Measurements from ENCODE around the gene NCAPD3.
"Not testable (repeated sequence)": the region's sequence is repeated elsewhere in the genome, so short reads cannot be mapped to it uniquely, and the experiment has no call there.

NCAPD3 gene, protein sequence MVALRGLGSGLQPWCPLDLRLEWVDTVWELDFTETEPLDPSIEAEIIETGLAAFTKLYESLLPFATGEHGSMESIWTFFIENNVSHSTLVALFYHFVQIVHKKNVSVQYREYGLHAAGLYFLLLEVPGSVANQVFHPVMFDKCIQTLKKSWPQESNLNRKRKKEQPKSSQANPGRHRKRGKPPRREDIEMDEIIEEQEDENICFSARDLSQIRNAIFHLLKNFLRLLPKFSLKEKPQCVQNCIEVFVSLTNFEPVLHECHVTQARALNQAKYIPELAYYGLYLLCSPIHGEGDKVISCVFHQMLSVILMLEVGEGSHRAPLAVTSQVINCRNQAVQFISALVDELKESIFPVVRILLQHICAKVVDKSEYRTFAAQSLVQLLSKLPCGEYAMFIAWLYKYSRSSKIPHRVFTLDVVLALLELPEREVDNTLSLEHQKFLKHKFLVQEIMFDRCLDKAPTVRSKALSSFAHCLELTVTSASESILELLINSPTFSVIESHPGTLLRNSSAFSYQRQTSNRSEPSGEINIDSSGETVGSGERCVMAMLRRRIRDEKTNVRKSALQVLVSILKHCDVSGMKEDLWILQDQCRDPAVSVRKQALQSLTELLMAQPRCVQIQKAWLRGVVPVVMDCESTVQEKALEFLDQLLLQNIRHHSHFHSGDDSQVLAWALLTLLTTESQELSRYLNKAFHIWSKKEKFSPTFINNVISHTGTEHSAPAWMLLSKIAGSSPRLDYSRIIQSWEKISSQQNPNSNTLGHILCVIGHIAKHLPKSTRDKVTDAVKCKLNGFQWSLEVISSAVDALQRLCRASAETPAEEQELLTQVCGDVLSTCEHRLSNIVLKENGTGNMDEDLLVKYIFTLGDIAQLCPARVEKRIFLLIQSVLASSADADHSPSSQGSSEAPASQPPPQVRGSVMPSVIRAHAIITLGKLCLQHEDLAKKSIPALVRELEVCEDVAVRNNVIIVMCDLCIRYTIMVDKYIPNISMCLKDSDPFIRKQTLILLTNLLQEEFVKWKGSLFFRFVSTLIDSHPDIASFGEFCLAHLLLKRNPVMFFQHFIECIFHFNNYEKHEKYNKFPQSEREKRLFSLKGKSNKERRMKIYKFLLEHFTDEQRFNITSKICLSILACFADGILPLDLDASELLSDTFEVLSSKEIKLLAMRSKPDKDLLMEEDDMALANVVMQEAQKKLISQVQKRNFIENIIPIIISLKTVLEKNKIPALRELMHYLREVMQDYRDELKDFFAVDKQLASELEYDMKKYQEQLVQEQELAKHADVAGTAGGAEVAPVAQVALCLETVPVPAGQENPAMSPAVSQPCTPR (N-terminal part only)

DNA sequence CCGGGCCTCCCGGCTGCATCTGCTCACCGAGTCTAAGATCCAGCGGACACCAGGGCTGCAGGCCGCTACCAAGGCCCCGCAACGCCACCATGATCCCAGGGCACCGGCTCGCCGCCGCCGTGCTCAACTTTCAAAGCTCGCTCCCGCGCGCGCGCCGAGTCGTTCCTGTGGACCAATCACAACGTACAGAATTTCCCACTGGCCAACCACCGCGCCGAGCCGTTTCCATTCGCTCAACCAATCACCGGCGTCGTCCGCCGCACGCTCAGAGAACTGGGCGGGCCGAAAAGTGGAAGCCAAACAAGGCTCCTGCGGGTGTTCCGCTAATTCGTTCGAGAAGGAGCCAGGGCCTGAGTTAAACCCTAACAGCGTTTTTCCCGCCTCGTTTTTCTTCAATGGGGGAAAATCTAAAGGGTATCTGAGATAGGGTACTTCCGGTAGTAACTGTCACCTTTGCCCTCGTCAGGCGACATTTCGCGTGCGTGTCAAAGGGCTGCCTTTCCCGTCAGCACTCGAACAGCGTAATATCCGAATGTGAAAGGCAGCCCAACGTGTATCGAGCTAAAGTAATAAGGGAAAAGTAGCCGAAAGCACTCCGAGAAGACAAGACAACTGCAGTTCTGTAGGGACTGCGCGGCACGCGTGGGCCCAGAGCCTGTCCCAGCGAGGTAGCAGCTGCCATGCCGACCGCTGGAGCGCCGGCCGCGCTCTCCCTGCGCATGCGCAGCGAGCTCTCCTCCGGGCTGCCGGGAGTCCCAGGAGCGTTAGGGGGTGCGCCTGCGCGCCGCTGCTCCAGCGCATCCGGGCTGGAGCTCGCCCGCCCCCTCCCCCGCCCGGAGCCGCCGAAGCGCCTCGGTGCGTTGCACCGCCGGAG is at the start of gene NCAPD3, which contains the start of gene VPS26B:
Gene NCAPD3 (minus strand): TSS at position 132 of the 874 bp plus-strand sequence. CDS start 41 bp downstream, at position 91.
Gene VPS26B (plus strand): TSS at position 836 of the 874 bp plus-strand sequence. CDS start 452 bp downstream, outside the sequence.
- peak; percentile 97 for DNase-seq

DNA sequence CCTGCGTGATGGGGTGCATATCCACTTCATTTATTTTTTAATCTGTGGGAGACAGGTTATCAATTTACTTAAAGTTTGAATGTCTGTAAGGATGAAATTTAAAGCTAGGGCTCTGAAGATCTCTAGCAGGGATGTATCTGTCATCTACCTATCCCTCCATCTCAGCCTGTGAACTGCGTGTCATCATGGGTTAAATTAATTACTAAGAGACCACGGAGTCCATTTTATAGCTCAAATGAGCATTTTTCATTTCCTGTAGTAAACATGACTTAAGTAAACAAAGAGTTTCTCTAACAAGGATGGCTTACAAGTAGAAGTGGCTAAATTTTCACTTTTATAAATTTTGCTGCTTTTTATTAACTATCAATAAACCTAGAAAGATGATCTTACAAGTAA is 49.5 kb upstream of the NCAPD3 start:
- no peak for DNase-seq

DNA sequence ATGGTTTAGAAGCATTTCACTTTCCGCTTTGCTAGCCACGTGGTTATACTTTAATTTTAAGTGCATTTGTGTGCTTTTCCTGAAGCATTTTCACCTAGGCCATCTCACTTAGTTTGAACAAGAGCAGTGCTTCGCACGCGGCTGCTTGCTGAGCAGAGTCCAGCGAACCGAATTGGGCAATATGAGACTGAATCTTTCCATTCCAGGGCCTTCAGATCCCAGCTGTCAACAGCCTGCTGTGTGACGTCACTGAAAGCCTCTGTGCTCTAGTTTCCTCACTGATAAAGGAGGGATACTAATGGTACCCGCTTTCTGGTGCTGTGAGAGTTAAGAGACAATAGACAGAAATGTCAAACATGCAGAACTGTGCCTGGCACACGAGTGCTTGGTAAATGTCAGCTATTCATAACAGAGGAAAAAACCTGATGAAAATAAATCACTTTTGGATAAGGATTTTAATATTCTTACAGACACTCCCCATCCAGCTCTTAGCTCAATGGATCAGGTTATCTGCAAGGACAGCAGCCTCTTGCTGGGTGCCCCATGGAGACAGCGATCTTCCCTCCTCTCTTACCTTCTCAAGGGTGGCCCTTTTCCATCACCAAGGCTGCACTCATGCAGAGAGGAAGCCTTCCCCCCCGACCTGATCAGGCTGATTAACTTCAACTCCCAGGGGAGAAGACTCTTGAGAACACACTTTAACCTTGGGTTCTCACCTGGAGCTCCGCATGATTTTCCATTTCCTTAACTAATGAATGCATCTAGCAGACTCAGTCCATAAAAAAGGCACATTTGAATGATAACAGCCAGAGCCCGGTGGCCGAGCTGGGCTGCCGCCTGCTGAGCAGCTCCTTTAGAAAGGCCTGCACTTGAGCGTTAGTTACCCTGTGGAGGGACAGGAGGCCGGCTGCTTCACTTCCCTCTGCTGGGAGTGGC is 48.9 kb upstream of the NCAPD3 start:
- peak; percentile 41 for DNase-seq

DNA sequence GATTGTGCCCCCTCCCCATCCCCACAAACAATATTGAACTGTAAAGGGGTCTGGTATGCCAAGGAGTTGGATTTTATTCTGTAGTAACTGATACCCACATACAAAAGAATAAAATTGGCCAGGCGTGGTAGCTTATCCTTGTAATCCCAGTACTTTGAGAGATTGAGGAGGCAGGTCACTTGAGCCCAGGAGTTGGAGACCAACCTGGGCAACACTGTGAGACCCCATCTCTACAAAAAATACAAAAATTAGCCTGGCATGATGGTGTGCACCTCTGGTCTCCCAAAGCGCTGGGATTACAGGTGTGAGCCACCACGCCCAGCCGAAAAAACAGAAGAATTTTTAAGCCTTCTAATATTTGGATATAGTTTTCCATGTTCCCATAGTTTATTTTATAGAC is 48.2 kb upstream of the NCAPD3 start:
- no peak for DNase-seq

DNA sequence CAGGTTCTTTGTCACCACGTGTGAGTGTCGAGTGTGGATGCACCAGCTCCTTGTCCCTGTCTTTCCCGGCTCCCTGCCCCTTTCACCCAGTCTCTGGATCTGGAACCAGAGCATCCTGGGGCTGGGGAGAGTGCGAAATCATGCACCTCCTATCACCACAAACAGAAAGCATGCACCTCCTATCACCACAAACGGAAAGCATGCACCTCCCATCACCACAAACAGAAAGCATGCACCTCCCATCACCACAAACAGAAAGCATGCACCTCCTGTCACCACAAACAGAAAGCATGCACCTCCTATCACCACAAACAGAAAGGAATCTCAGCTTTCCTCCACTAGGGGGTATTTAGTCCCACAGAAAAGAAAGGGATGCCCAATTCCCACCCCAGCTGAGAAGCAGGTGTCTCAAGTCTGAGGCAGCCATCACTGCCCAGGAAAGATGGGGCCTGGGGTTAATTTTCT is 46.5 kb upstream of the NCAPD3 start:
- DNase-seq = peak; percentile 11

DNA sequence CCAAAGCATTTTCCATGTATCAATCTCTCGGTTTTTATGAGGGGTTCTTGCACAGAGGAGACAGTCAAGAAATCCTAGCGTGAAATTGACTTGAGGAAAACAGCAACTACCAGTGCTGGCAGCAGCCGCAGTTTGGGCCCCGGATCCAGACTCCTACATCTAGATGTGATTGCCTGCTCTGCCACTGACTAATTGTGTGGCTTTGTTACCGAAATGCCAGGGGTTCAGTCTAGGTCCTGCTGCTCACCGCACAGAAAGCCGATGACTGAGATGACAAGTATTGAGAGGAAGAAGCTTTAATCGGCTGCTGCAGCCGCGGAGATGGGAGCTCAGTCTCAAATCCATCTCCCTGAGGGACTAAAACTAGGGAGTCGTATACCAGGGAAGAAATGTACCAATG is 44.2 kb upstream of the NCAPD3 start:
- no peak for DNase-seq

DNA sequence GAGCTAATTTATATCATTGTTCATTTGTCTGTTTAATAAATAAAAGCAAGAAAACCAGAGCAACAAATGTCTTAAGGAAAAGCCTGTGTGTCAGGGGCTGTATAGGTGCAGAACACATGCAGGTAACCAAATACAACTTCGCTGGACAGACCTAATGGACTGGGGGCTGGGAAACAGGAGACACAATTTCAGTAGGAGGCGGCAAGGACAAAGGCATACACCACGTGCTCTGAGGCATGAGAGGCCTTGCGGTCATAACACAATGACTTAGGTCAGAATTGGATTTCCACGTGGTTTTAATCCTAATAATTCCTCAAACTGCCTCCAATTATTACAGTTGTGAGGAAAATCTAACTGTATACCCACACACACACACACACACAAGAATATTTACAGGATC is 43.7 kb upstream of the NCAPD3 start:
- no peak for DNase-seq

DNA sequence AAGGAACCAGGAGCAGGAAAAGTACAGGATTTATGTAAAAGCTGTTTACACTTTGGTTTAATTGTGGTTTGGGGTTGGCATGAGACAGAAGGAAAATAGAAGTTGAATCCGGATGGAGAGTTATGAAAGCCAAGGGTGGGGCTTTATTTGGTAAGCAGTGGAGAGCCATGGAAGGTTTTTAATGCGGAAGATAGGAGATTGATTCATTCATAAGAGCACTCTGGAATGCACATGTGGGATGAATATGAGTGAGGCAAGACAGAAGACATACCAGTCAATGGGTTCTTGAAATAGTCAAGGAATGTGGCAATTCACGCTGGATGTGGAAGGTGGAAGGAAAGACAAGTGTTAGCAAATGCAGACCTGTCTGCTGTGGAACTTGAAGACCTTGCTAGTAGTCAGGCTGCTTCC is 43.1 kb upstream of the NCAPD3 start:
- no peak for DNase-seq

DNA sequence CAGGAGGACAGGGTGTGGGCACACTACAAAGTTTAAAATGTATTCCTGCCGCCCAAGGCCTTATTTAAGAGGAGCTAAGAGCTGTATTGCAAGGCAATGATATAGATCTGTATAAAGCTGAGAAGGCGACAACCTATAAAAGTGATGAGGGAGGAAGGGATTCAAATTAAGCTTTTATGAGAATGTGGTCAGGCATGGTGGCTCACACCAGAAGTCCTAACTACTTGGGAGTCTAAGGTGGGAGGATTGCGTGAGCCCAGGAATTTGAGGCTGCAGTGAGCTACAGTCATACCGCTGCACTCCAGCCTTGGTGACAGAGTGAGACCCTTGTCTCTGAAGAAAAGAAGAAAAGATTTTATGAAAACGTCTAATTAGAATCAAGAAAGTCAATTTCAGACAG is 42.7 kb upstream of the NCAPD3 start:
- DNase-seq = no peak

DNA sequence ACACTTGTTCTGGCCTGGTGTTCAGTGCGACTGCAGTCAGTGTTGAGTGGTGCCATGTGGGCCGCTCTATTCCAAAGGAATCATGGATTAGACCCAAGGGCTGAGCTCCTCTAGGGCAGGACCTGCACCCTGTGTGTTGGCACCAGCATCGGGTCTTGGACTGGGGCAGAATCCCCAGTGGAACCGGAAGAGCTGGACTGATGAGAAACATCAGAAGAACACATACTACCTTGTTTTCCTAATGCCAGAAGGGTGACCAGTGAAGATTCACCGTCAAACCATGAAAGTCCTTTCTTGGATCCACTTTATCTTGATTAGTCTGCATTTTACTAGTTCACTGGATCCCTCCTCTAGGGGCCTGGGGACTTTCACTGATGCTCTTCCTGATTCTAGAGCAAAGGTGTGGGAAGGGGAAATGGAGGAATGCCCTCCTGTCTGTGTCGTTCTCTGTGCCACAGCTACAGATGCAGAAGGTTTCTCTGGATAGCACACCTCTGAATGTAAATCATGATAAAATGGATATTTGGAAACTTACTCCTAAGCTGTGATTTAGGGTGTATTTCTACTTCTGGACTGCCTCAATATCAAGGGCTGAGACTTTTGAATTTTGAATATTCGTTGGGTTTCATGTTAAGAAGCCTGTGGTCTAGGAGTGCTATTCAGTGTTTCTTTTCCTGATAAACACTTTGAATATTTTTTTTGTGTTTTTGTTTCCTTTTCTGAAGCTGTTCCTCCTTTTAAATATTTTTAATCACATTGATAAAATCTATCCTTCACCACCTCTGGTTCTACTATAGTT is 41.4 kb upstream of the NCAPD3 start:
- no peak for DNase-seq

DNA sequence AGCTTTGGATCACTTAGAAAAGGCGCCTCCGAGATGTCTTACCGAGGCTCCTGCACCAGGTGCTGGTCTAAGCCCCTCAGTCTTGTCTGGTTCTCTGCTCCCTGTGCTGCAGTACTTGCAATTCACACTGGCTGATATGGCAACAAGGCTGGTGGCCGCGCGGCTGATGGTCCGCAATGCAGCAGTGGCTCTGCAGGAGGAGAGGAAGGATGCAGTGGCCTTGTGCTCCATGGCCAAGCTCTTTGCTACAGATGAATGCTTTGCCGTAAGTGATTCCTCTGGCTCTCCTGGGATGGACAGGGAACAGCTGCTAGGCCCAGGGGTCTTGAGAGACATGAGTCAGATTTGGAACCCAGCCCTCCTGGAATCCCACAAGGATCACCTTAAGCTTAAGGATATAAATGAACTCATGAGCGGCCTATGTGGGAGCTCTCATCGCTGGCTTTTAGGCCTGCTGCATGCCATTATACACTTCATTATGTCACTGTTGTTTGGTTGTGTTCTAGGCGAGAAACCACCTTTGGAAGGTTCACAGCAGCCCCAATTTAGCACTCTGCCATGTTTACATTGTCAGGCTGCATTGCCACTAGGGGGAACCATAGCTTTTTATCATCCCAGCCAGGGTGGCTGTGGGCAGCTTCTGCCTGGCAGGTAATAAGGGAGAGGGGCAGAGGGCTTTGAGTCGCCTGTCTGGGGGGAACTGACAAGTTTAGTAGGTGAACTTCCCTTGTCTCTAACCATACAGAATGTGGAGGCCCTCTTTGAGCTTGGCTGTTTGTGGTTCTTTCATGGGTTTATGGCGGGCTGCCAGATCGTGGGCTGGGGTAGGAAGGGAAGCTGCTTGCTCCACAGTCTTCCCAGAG is 38.1 kb upstream of the NCAPD3 start:
- DNase-seq = peak; percentile 18

DNA sequence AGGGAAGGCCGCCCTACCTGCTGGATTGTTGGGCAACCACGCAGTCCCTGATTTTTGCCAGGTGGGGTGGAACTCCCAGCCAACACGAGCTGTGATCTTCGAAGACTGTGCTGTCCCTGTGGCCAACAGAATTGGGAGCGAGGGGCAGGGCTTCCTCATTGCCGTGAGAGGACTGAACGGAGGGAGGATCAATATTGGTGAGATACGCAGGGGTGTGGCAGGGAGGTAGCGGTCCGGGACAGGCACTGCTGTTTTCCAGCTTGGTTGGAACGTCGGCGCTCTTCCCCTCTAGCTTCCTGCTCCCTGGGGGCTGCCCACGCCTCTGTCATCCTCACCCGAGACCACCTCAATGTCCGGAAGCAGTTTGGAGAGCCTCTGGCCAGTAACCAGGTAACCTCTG is 37.2 kb upstream of the NCAPD3 start:
- DNase-seq = no peak

DNA sequence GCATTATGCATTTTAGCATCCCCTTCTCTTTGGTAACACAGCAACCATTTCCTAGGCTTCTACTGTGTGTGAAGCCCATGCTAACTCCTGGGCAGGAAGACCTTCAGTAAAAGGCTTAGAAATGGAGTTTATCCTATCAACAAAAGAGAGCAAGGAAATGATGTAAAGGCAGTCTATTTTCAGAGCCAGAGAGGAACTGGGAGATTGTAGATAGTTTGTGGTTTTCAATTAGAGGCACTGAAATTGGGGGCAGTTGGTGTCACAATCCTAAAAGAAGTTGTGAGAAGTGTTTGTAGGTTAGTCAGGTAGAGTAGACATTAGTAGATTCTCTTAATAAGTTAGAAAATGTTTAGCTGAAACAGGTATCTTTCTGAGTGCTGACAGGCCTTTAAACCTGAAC is 36.7 kb upstream of the NCAPD3 start:
- no peak for DNase-seq

DNA sequence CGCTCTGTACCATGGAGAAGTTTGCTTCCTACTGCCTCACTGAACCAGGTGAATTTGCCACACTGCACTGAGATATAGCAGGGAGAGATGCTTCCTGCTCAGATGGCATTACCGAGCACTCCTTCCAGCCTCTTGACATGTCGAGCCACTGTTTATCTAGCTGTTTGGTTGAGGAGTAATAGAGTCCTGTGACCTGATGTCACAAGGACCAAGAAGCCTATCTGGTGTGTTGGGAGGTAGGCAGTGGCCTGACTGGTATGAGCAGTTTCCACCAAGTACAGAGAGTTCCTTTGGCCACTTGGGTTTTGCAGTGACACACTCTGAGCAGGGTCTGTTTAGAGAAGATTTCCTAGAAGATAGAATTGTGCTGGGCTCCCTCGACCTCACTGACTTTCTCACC is 34.8 kb upstream of the NCAPD3 start:
- DNase-seq = no peak

DNA sequence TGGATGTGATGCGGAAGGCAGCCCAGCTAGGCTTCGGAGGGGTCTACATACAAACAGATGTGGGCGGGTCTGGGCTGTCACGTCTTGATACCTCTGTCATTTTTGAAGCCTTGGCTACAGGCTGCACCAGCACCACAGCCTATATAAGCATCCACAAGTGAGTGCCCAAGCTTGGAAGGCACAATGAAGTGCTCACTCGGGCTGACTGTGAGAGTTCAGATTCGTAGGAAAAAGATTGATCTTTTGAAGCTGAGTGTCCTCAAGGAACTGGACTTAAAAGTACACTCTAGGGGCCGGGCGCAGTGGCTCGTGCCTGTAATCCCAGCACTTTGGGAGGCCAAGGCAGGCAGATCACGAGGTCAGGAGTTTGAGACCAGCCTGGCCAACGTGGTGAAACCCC is 33.3 kb upstream of the NCAPD3 start:
- no peak for DNase-seq

DNA sequence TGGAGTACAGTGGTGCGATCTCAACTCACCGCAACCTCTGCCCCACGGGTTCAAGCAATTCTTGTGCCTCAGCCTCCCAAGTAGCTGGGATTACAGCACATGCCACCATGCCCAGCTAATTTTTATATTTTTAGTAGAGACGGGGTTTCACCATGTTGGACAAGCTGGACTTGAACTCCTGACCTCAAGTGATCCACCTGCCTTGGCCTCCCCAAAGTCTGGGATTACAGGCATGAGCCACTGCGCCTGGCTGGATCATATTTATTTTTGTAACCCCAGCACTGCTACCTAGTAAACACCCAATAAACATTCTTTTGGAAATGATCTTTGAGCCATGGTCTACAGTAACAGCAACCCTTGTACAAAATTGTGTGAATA is 31.4 kb upstream of the NCAPD3 start:
- not testable (repeated sequence) for DNase-seq

DNA sequence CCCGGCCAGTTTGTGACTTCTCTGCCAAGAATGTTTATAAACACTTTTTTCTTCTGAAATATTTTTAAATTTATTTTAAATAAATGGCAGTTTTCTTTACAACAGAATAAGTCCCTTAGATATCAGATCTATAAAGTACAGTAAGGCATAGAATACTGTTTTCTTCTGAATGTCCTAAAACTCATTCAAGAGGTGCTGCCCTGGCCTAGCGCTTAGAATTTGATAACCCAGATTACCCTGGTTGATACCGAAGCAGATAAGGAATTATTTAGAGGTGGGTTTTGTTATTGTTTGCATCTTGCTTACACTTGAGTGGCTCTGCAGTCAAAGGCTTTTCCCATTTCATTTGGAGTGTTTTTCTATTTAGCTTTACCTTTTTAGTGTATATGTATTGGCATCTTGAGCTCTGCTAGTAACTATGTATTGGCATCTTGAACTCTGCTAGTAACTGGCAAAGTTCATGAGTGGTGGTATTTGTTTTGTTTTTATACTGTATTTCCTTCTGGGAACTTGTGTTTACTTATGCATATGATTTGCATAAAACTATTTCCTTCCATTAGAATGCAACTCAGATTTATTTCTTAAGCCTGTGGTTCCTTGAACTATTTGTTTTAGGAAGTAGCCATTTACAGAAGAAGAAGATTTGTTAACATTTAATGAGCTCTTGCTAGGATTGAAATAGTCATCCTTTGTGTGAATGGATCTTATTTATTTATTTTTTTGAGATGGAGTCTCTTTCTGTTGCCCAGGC is 30.8 kb upstream of the NCAPD3 start:
- no peak for DNase-seq

Measured in NCI-H1092 (cell line).